Hepatocyte (in vitro differentiated cells): ENCODE data around the gene COA3.

Source experiments
- EZH2phosphoT487 ChIP-seq: fragments of 200-600 bp; sonication (generic); IDR thresholded peaks from one replicate; pipeline ENCODE4 v1.6.1; 2018; ENCODE audit warnings: antibody characterized with exemption, mild to moderate bottlenecking, low read depth, moderate library complexity; ENCODE audit not compliant: unreplicated experiment, severe bottlenecking
- TF ChIP-seq, protein P1 (sequence below): fragments of 200-600 bp; sonication (generic); IDR thresholded peaks from 2 replicates; pipeline ENCODE4 v1.5.1; 2016; ENCODE audit warnings: antibody characterized with exemption, mild to moderate bottlenecking; ENCODE audit not compliant: poor library complexity

DNA sequence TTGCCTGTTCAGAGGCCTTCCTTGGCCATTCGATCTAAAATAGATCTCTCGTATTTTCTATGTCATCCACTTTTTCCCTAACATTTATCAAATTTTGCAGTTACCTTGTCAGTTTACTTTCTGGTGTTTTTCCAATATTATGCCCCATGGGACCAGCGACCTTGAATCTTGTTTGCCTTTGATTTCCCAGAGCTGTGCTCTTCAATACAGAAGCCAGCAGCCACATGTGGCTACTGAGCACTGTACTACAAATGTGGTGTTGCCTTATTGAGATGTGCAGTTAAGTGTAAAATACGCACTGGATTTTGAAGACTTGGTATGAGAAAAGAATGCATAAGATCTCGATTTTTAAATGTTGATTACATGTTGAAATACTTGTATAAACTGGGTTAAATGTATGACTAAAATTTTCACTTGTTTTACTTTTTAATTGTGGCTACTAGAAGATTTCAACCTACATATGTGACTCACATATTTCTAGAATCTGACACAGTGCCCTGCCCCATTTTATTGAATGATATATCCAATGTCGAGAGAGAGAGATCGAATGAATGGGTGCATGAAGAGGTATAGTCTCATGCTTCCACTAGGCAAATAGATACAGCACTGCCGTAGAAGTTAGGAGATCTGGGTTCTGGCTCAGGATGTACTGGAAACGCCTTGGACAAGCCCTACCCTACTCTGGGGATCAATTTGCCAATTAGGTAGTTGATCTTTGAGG, 33.9 kb upstream of the COA3 start:
- TF ChIP-seq, protein P1, sequence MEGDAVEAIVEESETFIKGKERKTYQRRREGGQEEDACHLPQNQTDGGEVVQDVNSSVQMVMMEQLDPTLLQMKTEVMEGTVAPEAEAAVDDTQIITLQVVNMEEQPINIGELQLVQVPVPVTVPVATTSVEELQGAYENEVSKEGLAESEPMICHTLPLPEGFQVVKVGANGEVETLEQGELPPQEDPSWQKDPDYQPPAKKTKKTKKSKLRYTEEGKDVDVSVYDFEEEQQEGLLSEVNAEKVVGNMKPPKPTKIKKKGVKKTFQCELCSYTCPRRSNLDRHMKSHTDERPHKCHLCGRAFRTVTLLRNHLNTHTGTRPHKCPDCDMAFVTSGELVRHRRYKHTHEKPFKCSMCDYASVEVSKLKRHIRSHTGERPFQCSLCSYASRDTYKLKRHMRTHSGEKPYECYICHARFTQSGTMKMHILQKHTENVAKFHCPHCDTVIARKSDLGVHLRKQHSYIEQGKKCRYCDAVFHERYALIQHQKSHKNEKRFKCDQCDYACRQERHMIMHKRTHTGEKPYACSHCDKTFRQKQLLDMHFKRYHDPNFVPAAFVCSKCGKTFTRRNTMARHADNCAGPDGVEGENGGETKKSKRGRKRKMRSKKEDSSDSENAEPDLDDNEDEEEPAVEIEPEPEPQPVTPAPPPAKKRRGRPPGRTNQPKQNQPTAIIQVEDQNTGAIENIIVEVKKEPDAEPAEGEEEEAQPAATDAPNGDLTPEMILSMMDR: no peak
- TF ChIP-seq EZH2phosphoT487: no peak
